Endothelial cell of coronary artery (primary cell): ENCODE results near the gene PLEKHN1. TPM values are rescaled to one million over a fixed set of nuclear protein-coding genes. Genes with fewer than 3 reads are reported as not detected.

Source experiments
- total RNA-seq: library from RNA; depleted of rRNA; stranded (reverse); fragments of >200 nt; gene quantifications from 2 replicates; pipeline ENCODE4 v1.2.3, GENCODE V29; 2014

PLEKHN1 gene, protein sequence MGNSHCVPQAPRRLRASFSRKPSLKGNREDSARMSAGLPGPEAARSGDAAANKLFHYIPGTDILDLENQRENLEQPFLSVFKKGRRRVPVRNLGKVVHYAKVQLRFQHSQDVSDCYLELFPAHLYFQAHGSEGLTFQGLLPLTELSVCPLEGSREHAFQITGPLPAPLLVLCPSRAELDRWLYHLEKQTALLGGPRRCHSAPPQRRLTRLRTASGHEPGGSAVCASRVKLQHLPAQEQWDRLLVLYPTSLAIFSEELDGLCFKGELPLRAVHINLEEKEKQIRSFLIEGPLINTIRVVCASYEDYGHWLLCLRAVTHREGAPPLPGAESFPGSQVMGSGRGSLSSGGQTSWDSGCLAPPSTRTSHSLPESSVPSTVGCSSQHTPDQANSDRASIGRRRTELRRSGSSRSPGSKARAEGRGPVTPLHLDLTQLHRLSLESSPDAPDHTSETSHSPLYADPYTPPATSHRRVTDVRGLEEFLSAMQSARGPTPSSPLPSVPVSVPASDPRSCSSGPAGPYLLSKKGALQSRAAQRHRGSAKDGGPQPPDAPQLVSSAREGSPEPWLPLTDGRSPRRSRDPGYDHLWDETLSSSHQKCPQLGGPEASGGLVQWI
- total RNA-seq: 0.19 and 0.36 TPM in 2 replicates

DNA sequence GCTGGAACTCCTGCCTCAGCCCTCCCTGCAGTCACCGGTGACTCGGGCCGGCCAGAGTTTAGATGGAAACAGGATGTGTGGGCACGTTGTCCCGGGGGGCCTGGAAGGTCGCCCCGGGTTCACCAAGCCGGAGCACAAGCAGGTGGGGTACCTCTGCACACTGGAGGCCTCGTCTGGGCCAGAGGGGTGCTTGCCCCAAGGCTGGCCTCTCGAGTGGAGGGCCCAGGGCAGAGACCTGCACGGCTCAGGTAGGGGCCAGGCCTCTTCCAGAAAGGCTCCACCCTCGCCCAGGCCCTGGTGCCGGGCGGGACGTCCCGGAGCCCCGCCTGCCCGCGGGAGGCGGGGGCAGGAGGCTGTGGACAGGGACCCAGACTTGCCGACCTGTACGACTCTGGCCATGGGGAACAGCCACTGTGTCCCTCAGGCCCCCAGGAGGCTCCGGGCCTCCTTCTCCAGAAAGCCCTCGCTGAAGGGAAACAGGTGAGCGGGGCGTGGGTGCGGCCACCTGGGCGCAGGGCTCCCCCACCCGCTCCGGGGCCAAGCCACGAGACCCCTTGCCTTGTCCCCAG is at the start of gene PLEKHN1:
Gene PLEKHN1 (plus strand): TSS at position 348 of the 569 bp plus-strand sequence. CDS start 50 bp downstream, at position 398.

DNA sequence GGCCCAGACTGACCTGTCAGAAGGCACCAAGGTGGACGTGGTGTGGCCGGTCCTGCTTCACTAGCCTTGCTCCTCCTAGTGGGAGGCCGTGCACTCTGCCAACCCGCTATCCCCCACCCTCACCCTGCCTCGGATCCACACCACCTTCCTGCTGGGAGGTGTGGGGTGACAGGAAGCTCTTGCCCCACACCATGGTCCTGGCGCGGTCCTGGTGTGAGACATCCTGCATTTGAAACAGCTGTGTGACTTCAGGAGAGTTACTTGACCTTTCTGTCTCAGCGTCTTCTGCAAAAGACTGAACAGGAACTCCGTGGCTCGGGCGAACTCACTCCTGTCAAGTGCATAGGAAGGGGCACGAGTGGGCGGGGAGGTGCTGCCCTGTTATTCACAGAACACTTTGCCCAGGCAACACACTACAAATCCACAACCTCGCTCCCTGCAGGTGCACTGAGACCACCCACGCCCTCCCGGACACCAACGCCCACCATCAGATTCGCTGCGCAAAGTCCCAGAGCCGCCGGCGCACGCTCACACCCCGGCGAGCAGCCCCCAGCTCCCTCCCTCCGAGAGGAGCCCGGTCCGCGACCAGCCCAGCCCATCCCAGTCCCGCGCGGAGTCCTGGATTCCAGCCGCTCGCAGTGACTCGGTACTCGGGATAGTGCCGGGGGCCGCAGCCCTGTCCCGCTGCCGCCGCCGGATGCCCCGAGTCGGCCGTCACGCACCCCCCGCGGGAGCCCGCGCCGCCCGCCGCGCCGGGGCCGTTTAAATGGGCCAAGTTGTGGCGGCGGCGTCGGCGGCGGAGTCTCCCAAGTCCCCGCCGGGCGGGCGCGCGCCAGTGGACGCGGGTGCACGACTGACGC is 42.9 kb upstream of the PLEKHN1 start, which contains the start of gene SAMD11:
Gene SAMD11 (plus strand): TSS at position 793 of the 860 bp plus-strand sequence. CDS start 509 bp downstream, outside the sequence.

DNA sequence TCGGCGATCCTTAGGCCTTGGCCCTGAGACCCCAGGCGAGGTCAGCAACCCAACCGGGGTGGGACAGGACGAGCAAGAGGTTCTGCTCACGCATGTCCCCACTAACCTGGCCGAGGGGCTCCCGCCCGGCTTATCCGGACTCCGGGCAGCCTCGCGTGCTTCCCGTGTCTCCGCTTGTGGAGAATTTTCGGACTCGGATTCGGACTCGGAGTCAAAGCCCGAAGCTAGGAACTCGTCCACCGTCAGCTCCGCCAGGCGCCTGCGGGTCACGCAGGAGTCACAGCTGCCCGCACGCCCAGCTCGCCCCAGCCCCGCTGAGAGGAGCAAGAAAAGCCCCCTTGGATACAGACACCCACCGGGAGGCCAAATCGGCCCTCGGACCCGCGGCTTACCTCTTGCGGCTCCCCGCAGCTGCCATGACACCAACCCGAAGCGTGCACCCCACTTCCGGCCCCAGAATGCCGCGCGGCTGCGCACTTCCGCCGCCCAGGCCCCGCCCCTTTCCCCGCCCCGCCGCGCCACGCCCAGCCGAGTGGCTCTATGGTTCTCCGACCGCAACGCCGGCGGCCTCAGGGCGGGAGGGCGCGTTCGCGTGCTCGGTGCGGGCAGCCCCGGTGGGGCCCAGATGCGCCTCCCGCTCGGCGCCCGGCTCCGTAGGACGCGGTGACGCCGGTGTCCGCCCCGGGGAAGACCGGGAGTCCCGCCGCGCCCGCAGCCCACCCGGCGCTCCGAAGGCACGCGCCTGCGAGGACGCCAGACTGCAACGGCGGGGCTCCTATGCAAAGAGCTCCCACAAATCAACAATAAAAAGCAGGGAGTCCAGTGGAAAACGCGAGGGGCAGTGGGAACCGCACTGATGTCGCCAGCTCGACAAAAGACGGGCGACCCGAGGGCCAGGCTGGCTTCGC is 7.2 kb upstream of the PLEKHN1 start, which contains the start of gene NOC2L:
Gene NOC2L (minus strand): TSS at position 434 of the 908 bp plus-strand sequence. CDS start 16 bp downstream, at position 418.

DNA sequence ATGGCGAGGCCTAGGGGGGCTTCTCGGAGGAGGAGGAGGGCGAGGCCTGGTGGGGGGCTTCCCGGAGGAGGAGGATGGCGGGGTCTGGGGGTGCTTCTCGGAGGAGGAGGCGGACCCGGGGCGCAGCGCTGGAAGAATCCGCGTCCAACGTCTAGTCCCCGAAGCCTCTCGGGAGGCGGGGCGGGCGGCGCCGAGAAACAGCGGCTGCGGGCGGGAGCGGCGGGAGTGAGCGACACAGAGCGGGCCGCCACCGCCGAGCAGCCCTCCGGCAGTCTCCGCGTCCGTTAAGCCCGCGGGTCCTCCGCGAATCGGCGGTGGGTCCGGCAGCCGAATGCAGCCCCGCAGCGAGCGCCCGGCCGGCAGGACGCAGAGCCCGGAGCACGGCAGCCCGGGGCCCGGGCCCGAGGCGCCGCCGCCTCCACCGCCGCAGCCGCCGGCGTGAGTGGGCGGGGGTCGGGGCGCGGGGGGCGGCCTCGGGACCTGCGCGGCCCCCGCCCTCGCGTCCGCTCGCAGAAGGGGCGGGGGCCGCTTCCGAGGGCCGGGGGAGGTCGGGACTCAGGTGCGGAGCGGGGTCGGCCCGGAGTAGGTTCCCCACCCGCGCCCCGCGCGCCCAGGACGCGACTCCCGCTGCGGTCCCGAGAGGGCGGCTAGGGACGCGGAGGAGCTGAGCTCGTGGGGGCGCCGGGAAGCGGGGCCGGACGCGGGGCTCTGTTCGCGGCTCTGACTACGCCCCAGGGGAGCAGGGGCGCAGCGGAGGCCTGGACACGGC is 5.7 kb upstream of the PLEKHN1 start, which contains the start of gene KLHL17:
Gene KLHL17 (plus strand): TSS at position 222 of the 769 bp plus-strand sequence. CDS start 110 bp downstream, at position 332.

DNA sequence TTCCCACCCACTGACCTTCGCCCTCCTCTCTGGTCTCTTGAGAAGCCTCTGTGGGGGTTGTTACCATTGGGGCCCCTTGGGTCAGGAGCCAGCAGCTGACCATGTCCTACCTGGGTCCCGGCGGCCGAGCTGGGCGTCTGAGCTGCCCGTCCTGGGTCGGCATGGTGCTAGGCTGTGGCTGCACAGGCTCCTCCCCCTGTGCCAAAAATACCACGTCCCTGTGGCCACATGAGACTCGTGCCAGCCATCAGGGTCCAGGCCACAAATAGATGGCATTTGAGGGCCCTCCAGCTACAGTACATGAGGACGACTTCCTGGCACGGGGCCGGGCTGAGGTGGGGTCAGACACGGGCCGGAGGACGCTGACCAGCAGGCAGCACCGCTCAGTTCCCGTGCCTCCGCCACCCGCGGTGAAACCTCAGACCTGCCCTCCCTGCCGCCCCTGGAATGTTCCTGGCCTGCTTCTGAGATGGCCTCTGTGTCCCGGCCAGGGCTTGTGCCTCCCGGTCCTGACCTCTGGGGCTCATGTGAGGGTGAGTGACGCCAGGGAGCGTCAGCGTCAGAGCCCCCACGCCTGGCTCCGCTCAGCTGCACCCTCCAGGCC is 15.8 kb downstream of the PLEKHN1 start, which contains the start of gene PERM1:
Gene PERM1 (minus strand): TSS at position 139 of the 604 bp plus-strand sequence. CDS start 1,064 bp downstream, outside the sequence.

DNA sequence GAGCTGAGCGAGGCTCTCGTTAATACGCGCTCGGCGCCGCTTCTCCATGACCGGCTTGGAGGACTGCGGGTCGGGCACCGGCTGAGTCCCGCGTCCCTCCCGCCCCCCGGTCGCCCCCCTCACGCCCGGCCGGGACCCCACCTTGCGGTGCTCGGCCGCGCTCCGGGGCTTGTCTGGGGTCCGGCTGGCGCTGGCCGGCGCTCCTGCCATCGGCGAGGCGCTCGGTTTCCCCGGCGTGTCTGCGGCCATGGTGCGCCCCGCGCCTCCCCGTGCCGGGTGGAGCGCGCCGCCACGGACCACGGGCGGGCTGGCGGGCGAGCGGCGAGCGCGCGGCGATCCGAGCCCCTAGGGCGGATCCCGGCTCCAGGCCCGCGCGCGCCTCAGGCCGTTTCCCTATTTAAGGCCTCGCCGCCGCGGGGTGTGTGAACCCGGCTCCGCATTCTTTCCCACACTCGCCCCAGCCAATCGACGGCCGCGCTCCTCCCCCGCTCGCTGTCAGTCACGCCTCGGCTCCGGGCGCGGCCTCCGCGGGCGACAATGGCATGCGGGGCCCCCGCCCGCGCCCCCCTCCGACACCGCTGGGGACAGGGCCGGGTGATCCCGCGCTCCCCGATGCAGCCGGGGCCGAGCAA is 33.6 kb downstream of the PLEKHN1 start, which contains the start of gene HES4:
Gene HES4 (minus strand): TSS at position 373 of the 632 bp plus-strand sequence. CDS start 124 bp downstream, at position 249.

DNA sequence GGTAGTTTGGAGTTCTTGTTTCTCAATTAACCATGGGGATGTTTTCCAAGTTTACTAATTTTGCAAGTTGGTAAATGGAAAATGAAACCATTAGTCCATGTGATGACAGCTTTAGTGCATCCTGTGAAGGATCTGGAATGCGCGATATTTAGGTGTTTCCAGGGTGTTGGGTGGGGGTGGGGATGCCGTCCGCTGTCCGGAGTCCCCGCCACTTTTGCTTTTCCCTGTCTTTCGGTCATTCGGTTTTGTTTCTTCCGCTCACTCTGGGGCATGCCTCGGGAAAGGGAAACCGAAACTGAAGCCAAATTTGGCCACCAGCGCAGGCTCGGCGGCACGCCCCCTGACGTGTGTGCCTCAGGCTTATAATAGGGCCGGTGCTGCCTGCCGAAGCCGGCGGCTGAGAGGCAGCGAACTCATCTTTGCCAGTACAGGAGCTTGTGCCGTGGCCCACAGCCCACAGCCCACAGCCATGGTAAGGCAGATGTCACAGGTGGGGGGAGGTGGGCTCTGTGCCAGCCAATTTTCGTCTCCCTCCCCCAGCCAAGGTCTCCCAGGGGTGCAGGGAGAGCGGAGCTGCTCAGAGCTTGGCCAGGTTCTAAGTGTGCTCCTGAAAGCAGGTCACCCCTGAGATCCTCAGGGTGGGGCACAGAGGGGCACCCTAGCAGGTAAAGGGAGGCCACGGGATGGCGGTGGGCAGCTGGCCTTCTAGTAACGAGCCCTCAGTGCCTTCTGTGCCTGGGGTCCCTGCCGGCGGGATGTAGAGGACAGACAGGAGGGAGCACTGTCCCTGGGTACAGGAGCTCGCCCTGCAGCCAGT is 47.0 kb downstream of the PLEKHN1 start, which contains the start of gene ISG15:
Gene ISG15 (plus strand): TSS at position 393 of the 817 bp plus-strand sequence. CDS start 77 bp downstream, at position 470.

DNA sequence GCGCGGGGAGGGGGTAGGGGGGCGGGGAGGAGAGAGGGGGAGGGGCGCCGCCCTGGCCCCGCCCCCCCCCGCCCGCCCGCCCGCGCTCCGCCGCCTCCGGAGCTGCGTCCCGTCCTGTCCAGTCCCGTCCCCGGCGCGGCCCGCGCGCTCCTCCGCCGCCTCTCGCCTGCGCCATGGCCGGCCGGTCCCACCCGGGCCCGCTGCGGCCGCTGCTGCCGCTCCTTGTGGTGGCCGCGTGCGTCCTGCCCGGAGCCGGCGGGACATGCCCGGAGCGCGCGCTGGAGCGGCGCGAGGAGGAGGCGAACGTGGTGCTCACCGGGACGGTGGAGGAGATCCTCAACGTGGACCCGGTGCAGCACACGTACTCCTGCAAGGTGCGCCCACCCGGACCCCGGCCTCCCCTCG is 53.7 kb downstream of the PLEKHN1 start, which contains the start of gene AGRN:
Gene AGRN (plus strand): TSS at position 121 of the 405 bp plus-strand sequence. CDS start 53 bp downstream, at position 174.

Other genes starting within 250 kb of the PLEKHN1 start
- 0.66 TPM in 1 of 2 replicates, not detected in the other for gene SAMD11, start 42.6 kb upstream of the PLEKHN1 start, total RNA-seq
- 102 and 118 TPM in 2 replicates for gene NOC2L, start 7.2 kb upstream of the PLEKHN1 start, total RNA-seq
- gene KLHL17, start 5.9 kb upstream of the PLEKHN1 start, total RNA-seq: 4.9 and 10.8 TPM in 2 replicates
- gene PERM1, start 15.6 kb downstream of the PLEKHN1 start, total RNA-seq: 0.09 TPM in 1 of 2 replicates, not detected in the other
- gene HES4, start 33.6 kb downstream of the PLEKHN1 start, total RNA-seq: 17.0 and 31.4 TPM in 2 replicates
- gene ISG15, start 47.0 kb downstream of the PLEKHN1 start, total RNA-seq: 135 and 185 TPM in 2 replicates
- gene AGRN, start 53.6 kb downstream of the PLEKHN1 start, total RNA-seq: 79.1 and 125 TPM in 2 replicates
- gene RNF223, start 107.8 kb downstream of the PLEKHN1 start, total RNA-seq: not detected in 2 replicates
- gene C1orf159, start 149.6 kb downstream of the PLEKHN1 start, total RNA-seq: 4.3 and 5.5 TPM in 2 replicates
- gene TTLL10, start 207.4 kb downstream of the PLEKHN1 start, total RNA-seq: not detected in 2 replicates
- 0.28 TPM in 1 of 2 replicates, not detected in the other for gene TNFRSF18, start 240.1 kb downstream of the PLEKHN1 start, total RNA-seq
- gene TNFRSF4, start 247.7 kb downstream of the PLEKHN1 start, total RNA-seq: 0.63 and 1.6 TPM in 2 replicates